ENCODE data around the gene LAMA5.

LAMA5 gene

DNA sequence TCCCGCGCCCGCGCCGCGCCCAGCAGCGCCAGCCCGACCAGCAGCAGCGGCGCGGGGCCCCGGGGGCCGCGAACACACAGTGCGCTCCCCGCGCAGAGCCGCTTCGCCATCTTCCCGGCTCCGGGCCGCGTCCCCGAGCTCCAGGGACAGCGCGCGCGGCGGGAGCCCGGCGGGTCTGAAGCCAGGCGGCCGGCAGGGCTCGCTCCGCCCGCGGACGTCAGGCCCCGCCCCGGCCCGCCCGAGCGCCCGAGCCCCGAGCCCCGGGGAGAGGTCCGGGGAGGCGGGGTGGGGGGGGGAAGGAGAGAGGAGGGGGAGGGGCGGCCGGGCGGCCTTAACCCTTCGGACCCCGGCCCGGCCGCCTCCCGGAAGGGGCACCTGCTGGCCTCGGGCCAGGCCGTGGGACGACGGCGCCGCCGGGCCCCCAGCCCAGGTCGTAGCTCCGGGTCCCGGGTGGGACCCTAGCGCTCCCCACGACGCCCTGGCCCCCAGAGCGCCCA lies at the start of gene LAMA5:
Gene LAMA5, minus strand, starts transcription at position 177 of the 497 bp plus-strand sequence. Its CDS starts 67 bp downstream, at position 110.
- no peak for DNase-seq

DNA sequence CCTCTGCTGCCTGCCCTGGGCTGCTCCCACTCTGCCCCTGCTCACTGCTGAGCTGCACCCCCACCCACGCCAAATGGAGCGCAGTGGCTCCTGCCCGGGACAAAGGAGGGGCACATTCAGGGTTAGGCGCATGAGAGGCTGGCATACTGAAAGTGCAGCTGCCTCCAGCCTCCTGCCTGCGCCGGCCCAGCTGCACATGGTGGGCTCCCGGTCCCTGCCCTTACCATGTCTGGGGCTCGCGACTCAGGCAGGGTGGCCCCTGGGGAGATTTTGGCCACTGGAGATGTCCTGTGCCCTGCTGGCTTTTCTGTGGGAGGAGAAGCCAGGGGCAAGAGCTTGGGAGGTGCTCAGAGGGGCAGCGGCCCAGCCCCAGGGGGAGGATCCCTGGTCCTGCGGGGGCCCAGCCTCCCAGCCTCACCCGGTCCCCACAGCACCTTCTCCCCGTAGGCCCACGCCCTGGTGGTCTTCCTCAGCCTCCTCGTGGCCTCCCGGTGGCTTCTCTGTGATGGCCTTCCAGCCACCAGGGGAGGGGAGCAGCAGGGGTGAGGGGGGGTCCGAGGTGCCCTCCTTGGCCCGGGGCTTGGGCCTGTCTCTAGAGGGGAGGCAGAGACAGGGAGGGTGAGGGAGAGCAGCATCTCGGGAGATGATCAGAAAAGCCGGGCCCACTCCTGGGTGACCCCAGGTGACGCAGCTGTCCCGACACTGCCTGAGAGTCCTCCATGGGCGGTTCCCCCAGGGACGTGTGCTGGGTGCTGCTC lies 48.4 kb upstream of the LAMA5 start:
- DNase-seq, result no peak

GRCh38 chr20:62413896-62414481 lies 46.9 kb upstream of the LAMA5 start:
- DNase-seq, result no peak

DNA sequence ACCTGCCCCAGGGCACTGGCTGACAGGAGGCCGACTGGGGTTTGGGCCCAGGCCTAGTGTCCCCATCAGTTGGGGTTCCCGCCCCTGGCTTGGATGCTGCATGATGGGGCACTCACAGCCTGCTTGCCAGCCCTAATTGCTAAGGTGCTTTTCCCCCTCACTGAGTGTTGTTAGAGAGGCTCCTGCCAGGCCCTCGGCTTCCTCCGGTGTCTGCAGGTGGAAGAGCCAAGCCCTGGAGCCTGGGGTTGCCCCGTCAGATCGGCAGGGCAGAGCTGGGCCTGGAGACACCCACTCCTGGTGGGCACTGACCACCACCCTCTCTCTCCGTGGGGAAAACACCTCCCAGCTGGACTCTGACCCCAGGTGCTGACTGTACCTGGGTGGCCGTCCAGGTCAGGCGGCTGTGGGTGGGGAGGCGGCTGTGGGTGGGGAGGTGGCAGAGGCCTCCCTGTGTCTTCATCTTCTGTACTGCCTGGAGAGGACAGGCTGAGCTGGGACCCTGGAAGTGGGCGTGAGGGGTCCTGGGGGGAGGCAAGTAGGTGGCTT lies 46.0 kb upstream of the LAMA5 start:
- no peak for DNase-seq

DNA sequence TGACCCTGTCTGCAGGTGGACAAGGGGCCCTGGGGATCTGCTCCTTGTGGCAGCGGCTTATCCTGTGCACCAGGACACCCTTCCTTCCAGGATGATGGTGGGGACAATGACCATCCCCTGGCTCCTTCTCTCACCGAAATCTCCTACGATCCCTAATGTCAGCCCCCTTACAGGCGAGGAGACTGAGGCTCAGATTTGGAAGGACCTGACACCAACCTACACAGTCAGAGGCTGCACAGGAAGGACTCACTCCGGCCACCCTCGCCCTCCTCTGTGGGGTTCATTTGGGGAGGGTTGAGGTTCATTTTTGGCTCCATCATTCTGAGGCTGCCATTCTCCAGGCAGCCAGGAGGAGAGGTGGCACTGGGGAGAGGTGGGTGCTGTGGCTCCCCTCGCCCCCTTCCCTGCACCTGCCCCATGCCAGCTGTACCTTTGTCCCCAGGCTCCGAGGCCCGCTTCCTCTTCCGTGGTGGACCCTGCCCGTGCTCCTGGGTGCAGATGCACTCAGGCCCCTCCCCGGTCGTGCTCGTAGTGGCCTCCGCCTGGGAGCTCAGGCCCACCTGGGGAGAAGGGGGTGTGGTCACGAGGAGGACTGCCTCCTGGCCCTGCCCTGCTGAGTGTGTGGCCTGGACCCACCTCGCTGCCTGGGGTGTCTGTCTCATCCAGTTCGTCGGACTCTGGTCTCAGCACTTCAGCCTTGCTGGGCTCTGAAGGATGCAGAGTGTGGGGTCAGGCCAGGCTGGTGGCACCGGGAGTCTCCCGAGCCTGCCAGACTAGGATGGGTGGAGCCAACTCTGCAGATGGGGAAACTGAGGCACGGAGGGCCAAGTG lies 45.3 kb upstream of the LAMA5 start:
- DNase-seq, result no peak

- no peak for DNase-seq
Measured at GRCh38 chr20:62411479-62412193, 44.5 kb upstream of the LAMA5 start.

GRCh38 chr20:62410746-62411478 lies 43.8 kb upstream of the LAMA5 start:
- no peak for DNase-seq

GRCh38 chr20:62409931-62410745 lies 43.0 kb upstream of the LAMA5 start:
- peak; percentile 36 for DNase-seq

DNA sequence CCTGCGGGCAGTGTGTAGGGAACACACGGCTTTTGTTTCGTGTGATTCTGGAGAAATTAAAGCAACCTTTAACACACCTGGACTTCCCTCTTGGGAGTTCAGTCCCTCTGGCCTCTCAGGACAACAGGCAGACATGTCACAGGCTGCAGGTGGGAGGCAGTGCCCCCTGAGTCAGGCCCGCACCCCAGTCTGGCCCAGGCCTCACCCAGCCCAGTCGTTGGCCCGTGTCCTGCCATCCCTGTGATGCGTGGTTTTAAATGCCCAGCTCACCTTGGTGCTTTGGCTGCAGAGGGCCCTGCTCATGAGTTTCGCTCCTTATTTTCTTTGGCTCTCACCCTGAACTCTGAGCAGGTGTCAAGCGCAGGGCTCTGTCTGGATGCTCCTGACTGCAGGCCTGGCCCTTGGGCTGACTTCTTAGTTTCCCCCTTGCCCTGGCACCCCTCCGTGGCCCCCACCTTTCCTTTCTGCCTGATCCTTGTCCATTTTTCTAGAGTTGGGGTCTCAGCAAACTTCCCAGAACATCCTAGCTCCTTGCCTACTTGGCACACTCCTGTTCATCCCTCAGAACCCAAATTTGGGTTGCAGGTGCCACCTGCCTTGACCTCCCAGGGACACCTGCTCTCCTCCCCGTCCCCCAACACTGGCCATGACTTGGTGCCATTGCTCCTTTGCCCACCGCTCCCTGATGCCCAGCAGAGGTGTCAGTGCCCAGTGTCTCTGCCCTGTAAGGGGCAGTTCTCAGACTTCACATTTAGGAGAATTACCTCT lies 42.2 kb upstream of the LAMA5 start:
- no peak for DNase-seq

- DNase-seq, result no peak
Measured at GRCh38 chr20:62408640-62409039, 41.5 kb upstream of the LAMA5 start.

GRCh38 chr20:62408055-62408454 lies 40.9 kb upstream of the LAMA5 start:
- DNase-seq, result no peak

DNA sequence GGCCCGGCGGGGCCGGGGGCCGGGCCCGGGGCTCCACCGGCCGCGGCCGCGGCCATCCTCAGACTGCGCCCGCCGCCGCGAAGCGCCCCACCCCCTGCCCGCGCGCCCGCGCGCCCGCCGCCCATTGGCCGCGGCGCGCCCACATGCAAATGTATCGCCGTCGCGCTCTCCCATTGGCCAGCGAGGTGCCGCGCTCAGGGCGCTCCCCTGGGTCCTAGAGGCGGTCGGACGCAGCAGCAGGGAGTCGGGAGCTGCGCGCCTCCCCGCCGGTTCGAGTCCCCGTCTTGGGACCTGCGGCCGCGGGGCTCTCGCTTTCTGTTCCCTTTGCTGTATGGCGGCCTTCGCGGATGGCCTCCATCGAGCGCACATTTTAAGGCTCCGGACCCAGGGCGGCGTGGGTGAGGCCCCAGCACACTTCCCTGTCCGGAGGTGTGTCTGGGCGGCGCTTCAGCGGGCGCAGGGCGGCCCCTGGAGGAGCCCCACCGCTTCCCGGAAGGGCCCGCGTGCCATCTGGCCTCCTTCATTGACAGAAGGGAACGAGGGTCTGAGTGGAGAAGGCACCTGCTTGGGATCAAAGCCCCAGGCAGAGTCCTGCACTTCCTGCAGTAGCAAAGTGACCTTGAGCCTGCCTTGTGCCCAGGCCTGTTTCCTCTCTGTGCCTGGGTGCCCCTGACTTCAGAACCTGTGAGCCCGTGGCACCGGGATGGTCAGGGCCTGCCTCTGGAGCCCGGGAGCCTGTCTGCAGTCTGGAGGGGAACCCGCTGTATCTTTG lies 40.3 kb upstream of the LAMA5 start, which contains the start of gene CABLES2:
Gene CABLES2, minus strand, starts transcription at position 65 of the 772 bp plus-strand sequence. Its CDS starts 9 bp downstream, at position 56.
- DNase-seq, result peak; percentile 81

DNA sequence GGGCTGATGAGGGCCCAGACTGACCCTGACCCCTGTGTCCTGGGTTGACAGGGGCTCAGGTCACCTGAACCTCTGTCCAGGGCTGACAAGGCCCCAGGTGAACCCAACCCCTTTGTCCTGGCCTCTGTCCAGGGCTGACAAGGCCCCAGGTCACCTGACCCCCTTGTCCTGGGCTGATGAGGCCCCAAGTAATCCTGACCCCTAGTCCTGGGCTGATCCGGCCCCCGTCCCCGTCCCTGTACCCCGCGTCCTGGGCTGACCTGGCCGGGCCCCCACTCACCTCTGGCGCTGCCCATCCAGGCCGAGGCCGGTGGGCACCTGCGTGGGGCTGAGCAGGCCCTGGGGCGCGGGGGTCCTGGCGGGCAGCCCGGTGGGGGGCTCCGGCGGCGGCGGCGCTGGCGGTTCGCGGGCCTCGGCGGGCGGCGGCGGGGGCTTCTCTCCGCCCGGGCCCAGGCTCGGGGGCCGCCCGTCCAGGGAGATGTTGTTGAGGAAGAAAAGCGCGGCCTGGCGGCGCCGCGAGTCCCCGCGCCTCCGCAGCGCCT lies 39.6 kb upstream of the LAMA5 start:
- DNase-seq, result no peak

DNA sequence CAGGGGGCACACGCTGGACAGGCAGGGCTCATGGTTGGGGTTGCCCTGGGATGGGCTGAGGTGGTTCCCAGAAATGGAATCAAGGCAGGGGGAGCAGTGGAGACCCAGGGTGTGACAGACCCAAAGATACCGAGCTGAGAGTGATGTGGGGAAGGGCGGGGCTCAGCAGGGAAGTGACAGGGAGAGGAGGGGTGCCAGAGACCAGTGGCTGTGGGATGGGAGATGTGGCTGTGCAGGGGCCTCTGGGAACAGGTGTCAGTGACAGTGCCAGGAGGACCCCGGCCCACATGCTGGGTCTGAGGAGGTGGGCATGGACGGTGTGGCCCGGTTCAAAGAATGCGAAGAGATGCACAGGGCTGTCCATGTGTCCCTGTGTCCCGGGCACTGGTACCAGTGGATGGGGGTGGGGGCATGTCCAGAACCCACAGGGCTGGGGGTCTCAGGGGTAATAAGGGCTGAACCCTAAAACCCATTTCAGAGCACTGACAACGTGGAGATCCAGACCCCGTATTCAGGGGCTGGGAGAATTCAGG lies 38.9 kb upstream of the LAMA5 start:
- no peak for DNase-seq

DNA sequence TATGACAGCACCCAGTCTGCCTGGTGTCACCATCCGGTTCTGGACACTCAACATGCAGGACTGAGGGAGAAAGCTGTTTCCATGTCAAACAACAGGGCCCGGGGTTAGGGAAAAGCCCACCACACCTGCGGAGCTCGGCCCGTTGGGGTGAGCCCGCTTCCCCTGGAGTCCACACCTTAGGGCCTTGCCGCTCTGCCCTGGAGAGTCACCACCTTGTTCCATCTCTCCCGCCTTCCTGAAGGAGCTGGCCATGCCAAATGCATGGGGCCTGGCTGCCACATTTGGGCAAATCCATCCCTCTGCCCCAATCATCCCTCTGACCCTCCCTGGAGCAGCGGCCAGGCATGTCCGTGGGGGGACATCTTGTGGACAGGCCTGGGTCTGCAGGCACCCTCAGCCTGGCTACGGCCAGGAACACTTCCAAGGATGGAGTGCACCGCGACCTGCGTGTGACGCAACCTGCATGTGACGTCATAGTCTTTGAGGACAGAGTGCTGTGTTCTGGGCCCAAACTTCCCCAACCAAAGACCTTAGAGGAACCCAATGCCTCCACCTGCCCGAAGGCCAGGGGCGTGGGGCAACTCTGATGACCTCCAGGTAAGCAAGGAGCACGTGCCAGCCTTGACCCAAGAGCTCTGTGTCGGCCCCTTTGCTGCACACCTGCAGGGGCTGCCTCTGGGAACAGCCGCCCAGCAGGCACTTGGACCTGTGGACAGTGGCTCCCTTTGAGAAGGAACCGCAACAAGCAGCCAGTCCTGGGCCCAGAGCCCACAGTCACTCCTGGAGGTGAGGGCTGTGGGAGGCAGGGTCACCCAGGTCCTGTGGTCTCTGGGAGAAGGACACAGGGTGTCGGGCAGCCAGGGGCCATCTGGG lies 38.2 kb upstream of the LAMA5 start:
- DNase-seq, result no peak

- no peak for DNase-seq
Measured at GRCh38 chr20:62404761-62405107, 37.6 kb upstream of the LAMA5 start.

- DNase-seq, result no peak
Measured at GRCh38 chr20:62404112-62404665, 37.1 kb upstream of the LAMA5 start.

Data from NCI-H526 treated with DMSO at 0.1 percent for 48 hours (cell line).